Non-pigmented ciliary epithelial cell (primary cell): Measurements from ENCODE around the gene MED7.
A peak's percentile ranks its signal among the peaks of the same experiment; 100 is the strongest.

Experiments
- DNase-seq: peaks from one replicate; pipeline ENCODE4 v3.0.0-alpha.2; 2010; ENCODE audit warnings: low read depth

Gene MED7

GRCh38 chr5:157162919-157163510, 20.4 kb upstream of the MED7 start:
- DNase-seq: no peak

- no peak for DNase-seq
Observed at GRCh38 chr5:157161996-157162395, 19.3 kb upstream of the MED7 start.

GRCh38 chr5:157160001-157160400, 17.3 kb upstream of the MED7 start:
- DNase-seq: no peak

- DNase-seq: no peak
Observed at GRCh38 chr5:157159209-157159751, 16.6 kb upstream of the MED7 start.

GRCh38 chr5:157157293-157157891, 14.7 kb upstream of the MED7 start:
- no peak for DNase-seq

- DNase-seq: no peak
Observed at GRCh38 chr5:157155297-157155696, 12.6 kb upstream of the MED7 start.

GRCh38 chr5:157150995-157151394, 8.3 kb upstream of the MED7 start:
- no peak for DNase-seq

GRCh38 chr5:157148734-157149615, 6.3 kb upstream of the MED7 start:
- peak; percentile 42 for DNase-seq

- DNase-seq: no peak
Observed at GRCh38 chr5:157143127-157143971, 684 bp upstream of the MED7 start.

- DNase-seq: no peak
Observed at GRCh38 chr5:157137691-157138090, 5.0 kb downstream of the MED7 start.

GRCh38 chr5:157132281-157132612, 10.4 kb downstream of the MED7 start:
- no peak for DNase-seq

- no peak for DNase-seq
Observed at GRCh38 chr5:157130925-157131324, 11.7 kb downstream of the MED7 start.

GRCh38 chr5:157121709-157122108, 21.0 kb downstream of the MED7 start:
- no peak for DNase-seq

- no peak for DNase-seq
Observed at GRCh38 chr5:157120102-157120501, 22.6 kb downstream of the MED7 start.

- no peak for DNase-seq
Observed at GRCh38 chr5:157116483-157116954, 26.1 kb downstream of the MED7 start.

GRCh38 chr5:157115502-157115901, 27.2 kb downstream of the MED7 start:
- no peak for DNase-seq

- DNase-seq: no peak
Observed at GRCh38 chr5:157115012-157115411, 27.7 kb downstream of the MED7 start.

GRCh38 chr5:157113002-157113401, 29.7 kb downstream of the MED7 start:
- no peak for DNase-seq

GRCh38 chr5:157109744-157110143, 32.9 kb downstream of the MED7 start:
- no peak for DNase-seq

GRCh38 chr5:157108976-157109375, 33.7 kb downstream of the MED7 start, which contains the start of gene HAVCR2:
Gene HAVCR2 (minus strand): TSS chr5:157109044. CDS start chr5:157108983, 61 bp downstream.
- no peak for DNase-seq

GRCh38 chr5:157107508-157107907, 35.2 kb downstream of the MED7 start:
- DNase-seq: no peak
